ENCODE results near the gene KIF23. TPM values are rescaled to one million over a fixed set of nuclear protein-coding genes. Genes with fewer than 3 reads are reported as not detected.
"Not testable (repeated sequence)": the region's sequence is repeated elsewhere in the genome, so short reads cannot be mapped to it uniquely, and the experiment has no call there.

The KIF23 gene
- total RNA-seq, 1 donor from 2014 or later = 48.1 TPM

DNA sequence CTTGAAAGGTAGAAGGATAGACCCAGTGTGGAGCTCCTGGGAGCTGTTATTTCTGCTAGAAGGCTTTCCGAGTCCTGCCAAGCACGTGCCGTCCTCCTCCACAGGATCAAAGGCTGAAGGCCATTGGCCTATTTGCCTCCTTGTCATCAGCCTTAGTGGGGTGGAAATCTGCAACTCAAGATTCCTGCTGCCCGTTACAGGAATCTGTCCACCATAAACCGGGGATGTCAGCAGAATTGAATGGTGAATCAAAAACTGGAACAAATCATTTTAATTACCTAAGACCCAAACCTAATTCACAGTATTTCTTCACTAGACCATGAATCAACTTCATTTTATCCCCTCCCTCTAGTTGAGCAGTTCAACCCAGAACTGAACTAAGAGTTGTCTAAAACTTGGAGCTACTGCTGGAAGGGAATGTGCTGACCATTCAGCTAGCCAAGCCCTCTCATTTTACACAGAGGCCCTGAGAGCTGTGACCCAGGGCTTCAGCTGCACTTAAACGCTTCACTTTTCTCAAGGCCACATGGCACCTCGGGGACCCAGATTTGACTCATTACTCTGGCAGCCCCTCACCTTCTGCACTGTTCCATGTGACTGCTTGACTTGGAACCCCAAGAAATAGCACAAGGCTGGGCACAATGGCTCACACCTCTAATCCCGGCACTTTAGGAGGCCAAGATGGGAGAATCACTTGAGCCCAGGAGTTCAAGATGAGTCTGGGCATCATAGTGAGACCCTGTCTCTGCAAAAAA, 36.8 kb upstream of the KIF23 start:
- Mint-ChIP-seq H3K36me3 (no peaks in the 10 kb centered on the region), H3K4me3 (no peak overlapping the region), H3K27me3 (no peaks in the 10 kb centered on the region), H3K4me1 (ENCODE audit: unreplicated experiment) (peaks cover 22% of the 10 kb centered on the region), H3K27ac (no peak overlapping the region), H3K9me3 (no peaks in the 10 kb centered on the region)
- no peak for DNase-seq (ENCODE audit: extremely low spot score, unreplicated experiment)
- TF ChIP-seq CTCF (conservative IDR thresholded peaks at IDR 0.05) = no peak

- no peak for DNase-seq (ENCODE audit: extremely low spot score, unreplicated experiment)
- no peaks in the 10 kb centered on the region for H3K9me3 Mint-ChIP-seq
- no peak overlapping the region for H3K4me3 Mint-ChIP-seq
- TF ChIP-seq CTCF (conservative IDR thresholded peaks at IDR 0.05) = no peak
- no peaks in the 10 kb centered on the region for H3K27me3 Mint-ChIP-seq
- no peak overlapping the region for H3K27ac Mint-ChIP-seq
- H3K4me1 Mint-ChIP-seq (ENCODE audit: unreplicated experiment) = peaks cover 19% of the 10 kb centered on the region
- H3K36me3 Mint-ChIP-seq = no peaks in the 10 kb centered on the region
These were observed 33.9 kb upstream of the KIF23 start for GRCh38 chr15:69380100-69380725.

- Mint-ChIP-seq H3K9me3 (no peaks in the 10 kb centered on the region), H3K27ac (no peak overlapping the region), H3K4me1 (ENCODE audit: unreplicated experiment) (peaks cover 17% of the 10 kb centered on the region), H3K27me3 (no peaks in the 10 kb centered on the region), H3K36me3 (no peaks in the 10 kb centered on the region), H3K4me3 (no peak overlapping the region)
- no peak for TF ChIP-seq CTCF (conservative IDR thresholded peaks at IDR 0.05)
- DNase-seq (ENCODE audit: extremely low spot score, unreplicated experiment) = no peak
These were observed 33.4 kb upstream of the KIF23 start for GRCh38 chr15:69380726-69381105.

DNA sequence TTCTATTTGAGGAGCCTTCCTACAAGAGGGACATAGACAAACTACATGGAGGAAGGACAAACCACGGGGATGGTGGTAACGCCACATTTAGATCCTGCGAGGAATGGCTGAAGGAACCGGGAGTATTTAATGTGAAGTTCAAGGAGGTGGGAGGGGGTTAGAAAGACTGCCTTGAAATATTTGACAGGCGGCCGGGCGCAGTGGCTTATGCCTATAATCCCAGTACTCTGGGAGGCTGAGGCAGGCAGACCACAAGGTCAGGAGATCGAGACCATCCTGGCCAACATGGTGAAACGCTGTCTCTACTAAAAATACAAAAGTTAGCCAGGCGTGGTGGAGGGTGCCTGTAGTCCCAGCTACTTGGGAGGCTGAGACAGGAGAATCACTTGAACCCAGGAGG, 32.0 kb upstream of the KIF23 start:
- not testable (repeated sequence) for H3K27ac Mint-ChIP-seq; H3K4me3 Mint-ChIP-seq; H3K9me3 Mint-ChIP-seq; DNase-seq (ENCODE audit: extremely low spot score, unreplicated experiment); H3K36me3 Mint-ChIP-seq; H3K27me3 Mint-ChIP-seq
- peaks cover 11% of the 10 kb centered on the region for H3K4me1 Mint-ChIP-seq (ENCODE audit: unreplicated experiment)

GRCh38 chr15:69384066-69384465, 30.1 kb upstream of the KIF23 start:
- not testable (repeated sequence) for H3K27me3 Mint-ChIP-seq; H3K36me3 Mint-ChIP-seq; DNase-seq (ENCODE audit: extremely low spot score, unreplicated experiment); H3K4me3 Mint-ChIP-seq; H3K9me3 Mint-ChIP-seq; H3K27ac Mint-ChIP-seq; H3K4me1 Mint-ChIP-seq (ENCODE audit: unreplicated experiment)

DNA sequence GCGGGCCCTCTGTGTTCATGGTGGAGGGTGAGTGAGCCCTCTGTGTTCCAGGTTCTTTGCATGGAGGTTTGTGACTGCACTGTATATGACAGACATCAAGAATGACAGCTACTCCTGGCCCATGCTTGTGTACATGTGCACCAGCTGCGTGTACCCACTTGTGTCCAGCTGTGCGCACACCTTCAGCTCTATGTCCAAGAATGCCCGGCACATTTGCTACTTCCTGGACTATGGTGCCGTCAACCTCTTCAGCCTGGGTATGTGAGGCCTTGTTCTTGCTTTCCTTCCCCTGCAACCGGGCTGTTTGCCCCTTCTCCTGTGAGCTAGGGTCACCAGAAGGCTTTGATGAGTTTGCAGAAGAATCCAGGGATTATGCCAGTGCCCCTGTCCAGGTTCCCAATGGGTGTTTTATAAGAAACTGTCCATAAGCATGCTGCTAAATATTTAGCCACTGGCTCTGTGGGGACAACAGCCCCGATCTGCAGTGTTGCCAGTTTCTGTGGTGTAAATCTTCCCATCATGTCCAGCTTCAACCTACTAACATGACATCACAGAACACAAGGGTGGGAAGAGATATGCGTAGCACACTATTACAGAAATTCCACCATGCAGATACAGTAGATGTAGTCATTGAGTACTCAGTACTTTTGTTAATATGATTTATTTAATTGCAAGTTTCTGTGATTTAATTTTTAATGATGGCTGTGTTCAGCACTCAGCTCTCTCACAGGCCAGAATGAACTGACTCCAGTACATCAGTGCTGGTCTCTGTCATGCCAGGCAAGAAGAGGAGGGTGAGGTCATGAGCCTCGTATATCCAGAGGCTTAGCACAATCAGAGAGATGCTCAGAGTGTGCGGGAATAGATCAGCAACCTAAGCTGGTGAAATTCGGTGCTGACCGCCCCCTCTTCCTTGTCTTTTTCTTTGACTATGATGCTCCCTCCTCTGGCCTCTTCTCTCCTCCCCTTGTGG, 29.2 kb upstream of the KIF23 start:
- H3K4me3 Mint-ChIP-seq = no peak overlapping the region
- H3K27me3 Mint-ChIP-seq = no peaks in the 10 kb centered on the region
- H3K27ac Mint-ChIP-seq = no peak overlapping the region
- H3K36me3 Mint-ChIP-seq = no peaks in the 10 kb centered on the region
- no peak for TF ChIP-seq CTCF (conservative IDR thresholded peaks at IDR 0.05)
- DNase-seq (ENCODE audit: extremely low spot score, unreplicated experiment) = no peak
- H3K9me3 Mint-ChIP-seq = no peaks in the 10 kb centered on the region
- H3K4me1 Mint-ChIP-seq (ENCODE audit: unreplicated experiment) = no peaks in the 10 kb centered on the region
